Epithelial cell of proximal tubule (primary cell): ENCODE data around the gene SMIM33. TPM values are rescaled to one million over a fixed set of nuclear protein-coding genes. Genes with fewer than 3 reads are reported as not detected.

Experiments
- DNase-seq: peaks from one replicate; pipeline ENCODE4 v3.0.0-alpha.2; 2011; ENCODE audit warnings: low read depth
- H3K4me3 ChIP-seq: 2 replicates; pipeline ENCODE4 v1.5.1; 2011; ENCODE audit warnings: low read depth, mild to moderate bottlenecking, low read length
- total RNA-seq: library from RNA; depleted of rRNA; stranded (reverse); fragments of >200 nt; gene quantifications from 2 replicates; pipeline ENCODE4 v1.2.3, GENCODE V29; 2015
- TF ChIP-seq, protein P1 (sequence below): conservative IDR thresholded peaks from 2 replicates; pipeline ENCODE4 v1.5.1; 2012; ENCODE audit warnings: low read depth, mild to moderate bottlenecking, low read length

SMIM33 gene
- total RNA-seq, 1 donor from 2014 or later: not detected

DNA sequence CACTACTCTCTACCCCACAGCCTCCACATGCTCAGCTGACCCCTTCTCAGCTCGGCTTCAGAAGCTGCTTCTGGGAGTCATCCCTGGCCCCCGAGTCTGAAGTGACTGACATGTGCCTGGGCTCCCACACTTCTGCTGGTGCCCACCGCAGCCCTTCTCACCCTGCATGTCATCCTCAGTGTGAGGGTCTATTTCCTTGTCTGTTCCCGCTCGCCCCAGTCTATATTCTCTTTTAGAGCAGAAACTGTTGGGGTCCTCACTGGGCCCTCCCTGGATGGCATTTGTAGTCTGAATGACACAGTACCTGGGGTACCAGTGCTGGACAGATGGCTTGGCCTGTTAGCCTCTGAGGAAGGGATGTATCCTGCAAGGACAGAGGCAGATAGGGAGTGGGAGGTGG, 13.6 kb upstream of the SMIM33 start:
- TF ChIP-seq, protein P1, sequence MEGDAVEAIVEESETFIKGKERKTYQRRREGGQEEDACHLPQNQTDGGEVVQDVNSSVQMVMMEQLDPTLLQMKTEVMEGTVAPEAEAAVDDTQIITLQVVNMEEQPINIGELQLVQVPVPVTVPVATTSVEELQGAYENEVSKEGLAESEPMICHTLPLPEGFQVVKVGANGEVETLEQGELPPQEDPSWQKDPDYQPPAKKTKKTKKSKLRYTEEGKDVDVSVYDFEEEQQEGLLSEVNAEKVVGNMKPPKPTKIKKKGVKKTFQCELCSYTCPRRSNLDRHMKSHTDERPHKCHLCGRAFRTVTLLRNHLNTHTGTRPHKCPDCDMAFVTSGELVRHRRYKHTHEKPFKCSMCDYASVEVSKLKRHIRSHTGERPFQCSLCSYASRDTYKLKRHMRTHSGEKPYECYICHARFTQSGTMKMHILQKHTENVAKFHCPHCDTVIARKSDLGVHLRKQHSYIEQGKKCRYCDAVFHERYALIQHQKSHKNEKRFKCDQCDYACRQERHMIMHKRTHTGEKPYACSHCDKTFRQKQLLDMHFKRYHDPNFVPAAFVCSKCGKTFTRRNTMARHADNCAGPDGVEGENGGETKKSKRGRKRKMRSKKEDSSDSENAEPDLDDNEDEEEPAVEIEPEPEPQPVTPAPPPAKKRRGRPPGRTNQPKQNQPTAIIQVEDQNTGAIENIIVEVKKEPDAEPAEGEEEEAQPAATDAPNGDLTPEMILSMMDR: no peak
- H3K4me3 ChIP-seq: no peak overlapping the region
- no peak for DNase-seq

DNA sequence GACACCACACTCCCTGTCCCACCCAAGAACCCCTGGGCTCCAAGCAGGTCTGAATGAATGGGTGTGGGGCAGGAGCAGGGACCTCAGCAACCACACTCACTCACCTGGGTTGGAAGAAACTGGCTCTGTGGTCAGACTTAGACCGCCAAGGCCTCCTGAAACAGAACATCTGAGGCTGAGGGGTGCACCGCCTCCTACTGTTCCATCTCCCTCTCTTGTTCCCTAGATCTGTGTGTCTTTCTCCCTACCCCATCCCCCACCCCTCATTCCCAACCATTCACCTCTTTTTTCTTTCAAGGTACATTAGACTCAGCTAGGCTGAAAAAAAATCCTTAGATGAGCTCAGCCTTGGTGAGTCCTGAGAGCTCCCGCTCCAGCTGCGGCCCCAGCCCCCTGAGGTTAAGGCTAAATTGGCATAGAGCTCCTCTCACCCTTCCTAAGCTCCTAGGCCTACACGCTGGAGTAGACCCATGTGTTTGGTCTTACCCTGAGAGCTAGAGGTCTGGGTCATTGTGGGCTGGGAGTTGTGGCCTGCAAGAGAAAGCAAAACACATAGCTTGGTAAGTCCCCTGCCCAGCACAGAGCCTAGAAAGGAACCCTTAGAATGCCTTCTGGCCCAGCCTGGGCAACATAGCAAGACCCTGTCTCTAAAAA, 13.0 kb upstream of the SMIM33 start:
- TF ChIP-seq, protein P1: no peak
- H3K4me3 ChIP-seq: no peak overlapping the region
- no peak for DNase-seq

DNA sequence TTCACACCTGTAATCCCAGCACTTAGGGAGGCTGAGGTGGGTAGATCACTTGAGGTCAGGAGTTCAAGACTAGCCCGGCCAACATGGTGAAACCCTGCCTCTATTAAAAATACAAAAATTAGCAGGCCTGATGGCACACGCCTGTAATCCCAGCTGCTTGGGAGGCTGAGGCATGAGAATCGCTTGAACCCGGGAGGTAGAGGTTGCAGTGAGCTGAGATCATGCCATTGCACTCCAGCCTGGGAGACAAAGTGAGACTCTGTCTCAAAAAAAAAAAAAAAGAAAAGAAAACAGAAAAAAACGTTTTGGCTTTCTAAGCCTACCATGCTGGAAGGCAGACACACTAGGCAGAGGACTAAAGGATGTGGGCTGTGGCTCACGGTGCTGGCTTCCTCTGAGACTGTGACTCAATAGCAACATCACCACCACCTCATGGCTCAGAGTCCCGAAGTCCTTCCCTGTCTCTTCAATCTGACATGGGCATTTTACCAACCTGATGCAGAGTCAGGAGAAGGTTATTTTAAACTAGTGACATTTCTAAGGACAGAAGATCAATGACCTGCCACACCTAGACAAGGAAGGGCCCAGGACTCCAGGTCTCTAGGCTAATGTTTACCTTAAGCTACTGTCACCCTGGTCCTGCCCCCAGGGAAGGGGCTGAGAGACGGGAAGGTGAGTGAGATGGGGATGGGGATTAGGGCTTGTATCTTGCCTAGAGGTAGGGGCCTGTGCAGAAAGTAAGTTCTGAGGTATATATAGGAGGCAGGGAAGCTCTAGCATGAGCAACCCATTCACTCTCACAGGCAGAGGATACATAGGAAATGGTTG, 12.0 kb upstream of the SMIM33 start:
- TF ChIP-seq, protein P1: no peak
- no peak for DNase-seq
- no peak overlapping the region for H3K4me3 ChIP-seq

DNA sequence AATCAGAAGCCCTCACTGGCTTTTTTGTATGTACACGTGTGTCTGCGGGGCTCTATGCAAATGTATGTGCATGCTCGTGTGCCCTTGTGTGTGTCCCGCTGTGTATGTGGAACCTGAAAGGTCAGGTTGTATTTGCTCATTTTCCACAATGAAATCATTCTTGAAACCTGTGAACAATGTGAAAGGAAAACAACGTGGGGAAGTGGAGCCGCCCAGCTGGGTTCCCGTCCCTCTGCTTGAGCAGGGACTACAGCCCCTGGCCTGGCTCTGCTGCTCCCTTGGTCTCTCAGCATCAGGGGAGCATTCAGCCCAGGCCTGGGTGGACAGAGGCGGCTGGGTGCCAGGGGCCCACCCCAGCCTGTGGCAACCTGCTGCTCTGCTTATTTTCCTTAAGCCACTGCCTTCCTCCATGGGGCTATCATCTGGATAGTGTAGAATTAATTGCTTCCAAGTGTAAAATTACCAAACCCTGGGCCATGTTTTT, 11.3 kb upstream of the SMIM33 start:
- no peak for DNase-seq
- TF ChIP-seq, protein P1: no peak
- no peak overlapping the region for H3K4me3 ChIP-seq

DNA sequence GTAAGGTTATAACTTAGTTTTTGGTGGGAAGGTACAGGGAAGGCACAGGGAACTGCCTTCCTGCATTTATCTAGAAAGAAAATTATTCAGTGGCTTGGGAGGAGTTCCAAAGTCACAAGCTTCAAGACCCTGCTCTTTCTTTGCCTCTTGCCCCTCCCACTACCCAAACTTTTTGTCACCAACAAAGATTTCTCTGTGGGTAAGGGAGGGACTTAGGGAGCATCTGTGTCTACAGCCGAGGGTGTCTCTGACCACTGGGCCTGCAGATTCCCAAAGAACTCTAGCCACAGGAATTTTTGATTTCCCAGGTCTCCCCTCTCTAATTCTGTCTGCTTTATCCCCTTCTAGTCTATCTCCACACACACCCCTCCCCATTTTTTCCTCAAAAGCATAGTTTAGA, 10.3 kb upstream of the SMIM33 start:
- H3K4me3 ChIP-seq: no peak overlapping the region
- DNase-seq: no peak
- TF ChIP-seq, protein P1: no peak

DNA sequence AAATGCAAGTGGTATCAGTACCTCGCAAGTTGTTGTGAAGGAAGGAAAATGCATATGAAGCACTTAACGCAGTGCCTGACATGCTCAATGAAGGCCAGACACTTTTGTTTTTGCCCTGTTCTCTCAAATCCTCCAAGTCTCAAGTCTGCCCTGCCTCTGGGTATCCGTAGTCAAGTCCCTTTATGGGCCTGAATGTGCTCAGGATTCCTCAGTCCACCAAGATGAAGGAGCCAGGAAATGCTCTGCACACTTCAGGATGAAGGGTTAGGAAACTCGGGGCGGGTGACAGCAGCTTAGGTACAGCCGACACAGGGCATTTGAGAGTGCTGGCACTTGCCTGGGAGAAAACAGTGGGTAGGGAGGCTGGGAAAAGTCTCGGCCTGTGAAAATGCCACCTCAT, 9.6 kb upstream of the SMIM33 start:
- no peak overlapping the region for H3K4me3 ChIP-seq
- no peak for DNase-seq
- TF ChIP-seq, protein P1: no peak
